WTC11 (cell line): ENCODE data around the gene LGMN. TPM values are rescaled to one million over a fixed set of nuclear protein-coding genes. Genes with fewer than 3 reads are reported as not detected.

Experiments used
- ATAC-seq: fragments of 200-7000 bp; cut with Tn5 transposase; 2 replicates; pipeline ENCODE4 v1.10.0; 2021; ENCODE audit warnings: mild to moderate bottlenecking, moderate library complexity
- CTCF ChIA-PET: fragments of 300-600 bp; sonication (Branson Sonifier 250); formaldehyde crosslinking; loops from one replicate; lab custom pipeline; 2021; ENCODE audit warnings: antibody characterized with exemption; lab: Charles Lee
- POLR2A ChIA-PET: fragments of 350-600 bp; sonication (Branson Sonifier 250); formaldehyde crosslinking; loops from one replicate; lab custom pipeline; 2021; ENCODE audit warnings: antibody characterized with exemption; lab: Charles Lee
- DNase-seq: peaks from one replicate; pipeline ENCODE4 v3.0.0; 2021; ENCODE audit warnings: low spot score
- H3K27ac Mint-ChIP-seq: 2 replicates; pipeline ENCODE4 v1.8.0; 2021; ENCODE audit warnings: mixed read lengths
- H3K27me3 Mint-ChIP-seq: 2 replicates; pipeline ENCODE4 v1.8.0; 2021; ENCODE audit warnings: low read depth, mild to moderate bottlenecking, moderate library complexity, mixed read lengths
- H3K36me3 Mint-ChIP-seq: 2 replicates; pipeline ENCODE4 v1.8.0; 2021; ENCODE audit warnings: mixed read lengths
- H3K4me1 Mint-ChIP-seq: 2 replicates; pipeline ENCODE4 v1.8.0; 2022; ENCODE audit warnings: mixed read lengths
- H3K4me3 Mint-ChIP-seq: 2 replicates; pipeline ENCODE4 v1.8.0; 2021; ENCODE audit warnings: mild to moderate bottlenecking, moderate library complexity, mixed read lengths
- H3K9me3 Mint-ChIP-seq: 2 replicates; pipeline ENCODE4 v1.8.0; 2021; ENCODE audit warnings: mixed read lengths
- ARID4B ChIP-seq: sonication (generic); formaldehyde crosslinking; IDR thresholded peaks from 2 replicates; pipeline ENCODE4 v1.8.0; 2023; ENCODE audit warnings: missing genetic modification reagents, mild to moderate bottlenecking, borderline replicate concordance
- CREB1 ChIP-seq: sonication (generic); formaldehyde crosslinking; IDR thresholded peaks from 2 replicates; pipeline ENCODE4 v1.8.0; 2023; ENCODE audit warnings: mild to moderate bottlenecking, missing genetic modification reagents
- E2F1 ChIP-seq: sonication (generic); formaldehyde crosslinking; IDR thresholded peaks from 2 replicates; pipeline ENCODE4 v1.8.0; 2022; ENCODE audit warnings: mild to moderate bottlenecking, missing genetic modification reagents
- ELF4 ChIP-seq: sonication (generic); formaldehyde crosslinking; IDR thresholded peaks from 2 replicates; pipeline ENCODE4 v1.8.1; 2022; ENCODE audit warnings: low read depth, mild to moderate bottlenecking, moderate library complexity, missing genetic modification reagents
- FOXP1 ChIP-seq: sonication (generic); formaldehyde crosslinking; IDR thresholded peaks from 2 replicates; pipeline ENCODE4 v1.8.0; 2022; ENCODE audit warnings: missing genetic modification reagents, mild to moderate bottlenecking, moderate library complexity, borderline replicate concordance
- GRHL2 ChIP-seq: fragments of 250-450 bp; sonication (Bioruptor Pico); IDR thresholded peaks from 2 replicates; pipeline ENCODE4 v1.8.0; 2022; ENCODE audit warnings: mild to moderate bottlenecking, moderate library complexity; ENCODE audit not compliant: insufficient replicate concordance, severe bottlenecking
- KAT7 ChIP-seq: sonication (generic); formaldehyde crosslinking; IDR thresholded peaks from 2 replicates; pipeline ENCODE4 v1.8.1; 2023; ENCODE audit warnings: missing genetic modification reagents, mild to moderate bottlenecking, borderline replicate concordance
- NFATC4 ChIP-seq: fragments of 250-450 bp; sonication (Bioruptor Pico); IDR thresholded peaks from 2 replicates; pipeline ENCODE4 v1.9.0; 2021; ENCODE audit warnings: mild to moderate bottlenecking
- NFE2L1 ChIP-seq: sonication (generic); formaldehyde crosslinking; IDR thresholded peaks from 2 replicates; pipeline ENCODE4 v1.8.1; 2023; ENCODE audit warnings: missing genetic modification reagents
- SOX15 ChIP-seq: fragments of 250-450 bp; sonication (Bioruptor Pico); IDR thresholded peaks from 2 replicates; pipeline ENCODE4 v1.9.0; 2021; ENCODE audit warnings: mild to moderate bottlenecking
- TEAD4 ChIP-seq: sonication (generic); formaldehyde crosslinking; IDR thresholded peaks from 2 replicates; pipeline ENCODE4 v1.8.0; 2022; ENCODE audit warnings: mild to moderate bottlenecking, missing genetic modification reagents
- ZBTB21 ChIP-seq: sonication (generic); formaldehyde crosslinking; IDR thresholded peaks from 2 replicates; pipeline ENCODE4 v1.8.1; 2023; ENCODE audit warnings: mild to moderate bottlenecking, missing genetic modification reagents, borderline replicate concordance
- ZNF138 ChIP-seq: sonication (generic); formaldehyde crosslinking; conservative IDR thresholded peaks from 2 replicates; pipeline ENCODE4 v1.8.1; 2022; ENCODE audit warnings: mild to moderate bottlenecking, moderate library complexity, missing genetic modification reagents
- ZNF317 ChIP-seq: sonication (generic); formaldehyde crosslinking; IDR thresholded peaks from 2 replicates; pipeline ENCODE4 v1.8.1; 2023; ENCODE audit warnings: low read depth, mild to moderate bottlenecking, moderate library complexity, missing genetic modification reagents, borderline replicate concordance
- total RNA-seq: library from RNA; stranded (reverse); gene quantifications from 3 replicates; pipeline ENCODE4 v1.2.3, GENCODE V29; 2021
- TF ChIP-seq, protein P1 (sequence below): sonication (generic); formaldehyde crosslinking; IDR thresholded peaks from 2 replicates; pipeline ENCODE4 v1.8.1; 2022; ENCODE audit warnings: low read depth, missing genetic modification reagents, borderline replicate concordance
- TF ChIP-seq, protein P2 (sequence below): sonication (generic); formaldehyde crosslinking; IDR thresholded peaks from 2 replicates; pipeline ENCODE4 v1.8.1; 2023; ENCODE audit warnings: mild to moderate bottlenecking, moderate library complexity, missing genetic modification reagents
- TF ChIP-seq, protein P3 (sequence below): fragments of 250-450 bp; sonication (Bioruptor Pico); IDR thresholded peaks from 2 replicates; pipeline ENCODE4 v1.9.0; 2021; ENCODE audit warnings: mild to moderate bottlenecking
- TF ChIP-seq, protein P4 (sequence below): sonication (generic); formaldehyde crosslinking; IDR thresholded peaks from 2 replicates; pipeline ENCODE4 v1.8.1; 2022; ENCODE audit warnings: mild to moderate bottlenecking, moderate library complexity, missing genetic modification reagents
- TF ChIP-seq, protein P5 (sequence below): sonication (generic); formaldehyde crosslinking; IDR thresholded peaks from 2 replicates; pipeline ENCODE4 v1.8.1; 2023; ENCODE audit warnings: mild to moderate bottlenecking, missing genetic modification reagents, moderate library complexity
- TF ChIP-seq, protein P6 (sequence below): sonication (generic); formaldehyde crosslinking; conservative IDR thresholded peaks from 2 replicates; pipeline ENCODE4 v1.8.1; 2022; ENCODE audit warnings: mild to moderate bottlenecking, missing genetic modification reagents

Gene LGMN
- total RNA-seq, 1 experiment from 2014 or later: 55.7 TPM

GRCh38 chr14:92690171-92691011 is 58.0 kb downstream of the LGMN start (continued):
- TF ChIP-seq FOXP1 (CRISPR knock-in tag): no peak
- TF ChIP-seq TEAD4 (CRISPR knock-in tag): no peak
- no peak for TF ChIP-seq CREB1 (CRISPR knock-in tag)
- TF ChIP-seq E2F1 (CRISPR knock-in tag): no peak
- no peak for TF ChIP-seq ZNF138 (CRISPR knock-in tag)
- TF ChIP-seq, protein P1, sequence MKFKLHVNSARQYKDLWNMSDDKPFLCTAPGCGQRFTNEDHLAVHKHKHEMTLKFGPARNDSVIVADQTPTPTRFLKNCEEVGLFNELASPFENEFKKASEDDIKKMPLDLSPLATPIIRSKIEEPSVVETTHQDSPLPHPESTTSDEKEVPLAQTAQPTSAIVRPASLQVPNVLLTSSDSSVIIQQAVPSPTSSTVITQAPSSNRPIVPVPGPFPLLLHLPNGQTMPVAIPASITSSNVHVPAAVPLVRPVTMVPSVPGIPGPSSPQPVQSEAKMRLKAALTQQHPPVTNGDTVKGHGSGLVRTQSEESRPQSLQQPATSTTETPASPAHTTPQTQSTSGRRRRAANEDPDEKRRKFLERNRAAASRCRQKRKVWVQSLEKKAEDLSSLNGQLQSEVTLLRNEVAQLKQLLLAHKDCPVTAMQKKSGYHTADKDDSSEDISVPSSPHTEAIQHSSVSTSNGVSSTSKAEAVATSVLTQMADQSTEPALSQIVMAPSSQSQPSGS (CRISPR knock-in tag): no peak
- no peak for TF ChIP-seq ZNF317

- Mint-ChIP-seq H3K27me3 (peaks cover 25% of the 10 kb centered on the region), H3K27ac (no peak overlapping the region), H3K9me3 (no peaks in the 10 kb centered on the region), H3K36me3 (no peaks in the 10 kb centered on the region), H3K4me3 (peak overlapping the region; percentile 60), H3K4me1 (no peaks in the 10 kb centered on the region)
- CTCF ChIA-PET: interaction anchor here (0.6 to 4.8 kb wide), 9 partner anchors 11 to 257 kb away, joined by 3 to 32 read pairs (median 5); partner anchors contain the start of gene GOLGA5
- DNase-seq (no peak), ATAC-seq (no peak)
- POLR2A ChIA-PET: interaction anchor here (0.6 kb wide), 1 partner anchor 10 kb away, joined by 3 read pairs; no protein-coding TSS in a partner anchor
- TF ChIP-seq, protein P2, sequence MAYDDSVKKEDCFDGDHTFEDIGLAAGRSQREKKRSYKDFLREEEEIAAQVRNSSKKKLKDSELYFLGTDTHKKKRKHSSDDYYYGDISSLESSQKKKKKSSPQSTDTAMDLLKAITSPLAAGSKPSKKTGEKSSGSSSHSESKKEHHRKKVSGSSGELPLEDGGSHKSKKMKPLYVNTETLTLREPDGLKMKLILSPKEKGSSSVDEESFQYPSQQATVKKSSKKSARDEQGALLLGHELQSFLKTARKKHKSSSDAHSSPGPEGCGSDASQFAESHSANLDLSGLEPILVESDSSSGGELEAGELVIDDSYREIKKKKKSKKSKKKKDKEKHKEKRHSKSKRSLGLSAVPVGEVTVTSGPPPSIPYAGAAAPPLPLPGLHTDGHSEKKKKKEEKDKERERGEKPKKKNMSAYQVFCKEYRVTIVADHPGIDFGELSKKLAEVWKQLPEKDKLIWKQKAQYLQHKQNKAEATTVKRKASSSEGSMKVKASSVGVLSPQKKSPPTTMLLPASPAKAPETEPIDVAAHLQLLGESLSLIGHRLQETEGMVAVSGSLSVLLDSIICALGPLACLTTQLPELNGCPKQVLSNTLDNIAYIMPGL (CRISPR knock-in tag): no peak
- TF ChIP-seq NFATC4 (CRISPR knock-in tag) (no peak), TEAD4 (CRISPR knock-in tag) (no peak), SOX15 (no peak), KAT7 (no peak), ELF4 (CRISPR knock-in tag) (no peak), NFE2L1 (no peak), ARID4B (no peak), GRHL2 (CRISPR knock-in tag) (no peak), ZBTB21 (no peak)
- TF ChIP-seq, protein P3, sequence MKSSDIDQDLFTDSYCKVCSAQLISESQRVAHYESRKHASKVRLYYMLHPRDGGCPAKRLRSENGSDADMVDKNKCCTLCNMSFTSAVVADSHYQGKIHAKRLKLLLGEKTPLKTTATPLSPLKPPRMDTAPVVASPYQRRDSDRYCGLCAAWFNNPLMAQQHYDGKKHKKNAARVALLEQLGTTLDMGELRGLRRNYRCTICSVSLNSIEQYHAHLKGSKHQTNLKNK: no peak
- TF ChIP-seq, protein P4, sequence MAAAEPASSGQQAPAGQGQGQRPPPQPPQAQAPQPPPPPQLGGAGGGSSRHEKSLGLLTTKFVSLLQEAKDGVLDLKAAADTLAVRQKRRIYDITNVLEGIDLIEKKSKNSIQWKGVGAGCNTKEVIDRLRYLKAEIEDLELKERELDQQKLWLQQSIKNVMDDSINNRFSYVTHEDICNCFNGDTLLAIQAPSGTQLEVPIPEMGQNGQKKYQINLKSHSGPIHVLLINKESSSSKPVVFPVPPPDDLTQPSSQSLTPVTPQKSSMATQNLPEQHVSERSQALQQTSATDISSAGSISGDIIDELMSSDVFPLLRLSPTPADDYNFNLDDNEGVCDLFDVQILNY: no peak
- TF ChIP-seq, protein P5, sequence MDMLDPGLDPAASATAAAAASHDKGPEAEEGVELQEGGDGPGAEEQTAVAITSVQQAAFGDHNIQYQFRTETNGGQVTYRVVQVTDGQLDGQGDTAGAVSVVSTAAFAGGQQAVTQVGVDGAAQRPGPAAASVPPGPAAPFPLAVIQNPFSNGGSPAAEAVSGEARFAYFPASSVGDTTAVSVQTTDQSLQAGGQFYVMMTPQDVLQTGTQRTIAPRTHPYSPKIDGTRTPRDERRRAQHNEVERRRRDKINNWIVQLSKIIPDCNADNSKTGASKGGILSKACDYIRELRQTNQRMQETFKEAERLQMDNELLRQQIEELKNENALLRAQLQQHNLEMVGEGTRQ: no peak
- TF ChIP-seq, protein P6, sequence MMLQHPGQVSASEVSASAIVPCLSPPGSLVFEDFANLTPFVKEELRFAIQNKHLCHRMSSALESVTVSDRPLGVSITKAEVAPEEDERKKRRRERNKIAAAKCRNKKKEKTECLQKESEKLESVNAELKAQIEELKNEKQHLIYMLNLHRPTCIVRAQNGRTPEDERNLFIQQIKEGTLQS (CRISPR knock-in tag): no peak
These were observed 59.7 kb downstream of the LGMN start for GRCh38 chr14:92688434-92689375.
